ENCODE data around the gene FRAS1.
"Not testable (repeated sequence)": the region's sequence is repeated elsewhere in the genome, so short reads cannot be mapped to it uniquely, and the experiment has no call there.

The FRAS1 gene

GRCh38 chr4:78296261-78296660 is 239.1 kb downstream of the FRAS1 start:
- no peak for DNase-seq

GRCh38 chr4:78297116-78297800 is 240.1 kb downstream of the FRAS1 start:
- no peak for DNase-seq

GRCh38 chr4:78298618-78299017 is 241.5 kb downstream of the FRAS1 start:
- peak; percentile 70 for DNase-seq

GRCh38 chr4:78299565-78299972 is 242.4 kb downstream of the FRAS1 start:
- no peak for DNase-seq

- not testable (repeated sequence) for DNase-seq
These were observed 250.1 kb downstream of the FRAS1 start for GRCh38 chr4:78307263-78307662.

GRCh38 chr4:78308517-78308916 is 251.4 kb downstream of the FRAS1 start:
- no peak for DNase-seq

GRCh38 chr4:78309352-78309751 is 252.2 kb downstream of the FRAS1 start:
- DNase-seq: no peak

GRCh38 chr4:78310007-78310739 is 253.1 kb downstream of the FRAS1 start:
- DNase-seq: no peak

- DNase-seq: no peak
These were observed 253.6 kb downstream of the FRAS1 start for GRCh38 chr4:78310740-78311115.

GRCh38 chr4:78311306-78311705 is 254.2 kb downstream of the FRAS1 start:
- no peak for DNase-seq

- DNase-seq: no peak
These were observed 256.0 kb downstream of the FRAS1 start for GRCh38 chr4:78312989-78313753.

GRCh38 chr4:78313754-78314120 is 256.6 kb downstream of the FRAS1 start:
- DNase-seq: no peak

- DNase-seq: no peak
These were observed 261.0 kb downstream of the FRAS1 start for GRCh38 chr4:78318126-78318525.

GRCh38 chr4:78320349-78320935 is 263.3 kb downstream of the FRAS1 start:
- no peak for DNase-seq

GRCh38 chr4:78322032-78322431 is 264.9 kb downstream of the FRAS1 start:
- no peak for DNase-seq

GRCh38 chr4:78323439-78323838 is 266.3 kb downstream of the FRAS1 start:
- no peak for DNase-seq

- no peak for DNase-seq
These were observed 267.5 kb downstream of the FRAS1 start for GRCh38 chr4:78324625-78325024.

- DNase-seq: no peak
These were observed 268.4 kb downstream of the FRAS1 start for GRCh38 chr4:78325271-78326157.

GRCh38 chr4:78328591-78328990 is 271.5 kb downstream of the FRAS1 start:
- not testable (repeated sequence) for DNase-seq

GRCh38 chr4:78331186-78331585 is 274.1 kb downstream of the FRAS1 start:
- no peak for DNase-seq

GRCh38 chr4:78331965-78332364 is 274.8 kb downstream of the FRAS1 start:
- no peak for DNase-seq

- DNase-seq: no peak
These were observed 275.9 kb downstream of the FRAS1 start for GRCh38 chr4:78332976-78333375.

All from EL (cell line).